Measurements from ENCODE around the gene UTF1.

UTF1 gene

GRCh38 chr10:133182791-133183645 lies 47.0 kb upstream of the UTF1 start:
- Histone ChIP-seq H3F3A (ENCODE audit: control insufficient read depth, insufficient read depth) (no peaks in the 10 kb centered on the region; the same call in 1 of the 2 replicates), H3K4me2 (ENCODE audit: low read length) (no peak overlapping the region), H3K27ac (ENCODE audit: low read depth, low read length) (no peak overlapping the region), H3K9me2 (replicated peaks; ENCODE audit: control insufficient read depth, low read length) (no peaks in the 10 kb centered on the region), H3K79me2 (ENCODE audit: control insufficient read depth, low read length) (no peaks in the 10 kb centered on the region), H3K4me1 (ENCODE audit: control insufficient read depth, low read length) (no peaks in the 10 kb centered on the region), H3K27me3 (ENCODE audit: control insufficient read depth, low read length) (no peaks in the 10 kb centered on the region), H3K36me3 (ENCODE audit: control insufficient read depth, low read length) (no peaks in the 10 kb centered on the region), H3K9me3 (ENCODE audit: control insufficient read depth, insufficient read depth, low read length) (peaks cover 54% of the 10 kb centered on the region; the same call in 1 of the 2 replicates), H3K4me3 (ENCODE audit: low read length) (no peak overlapping the region), H4K20me1 (ENCODE audit: control insufficient read depth, insufficient read depth, low read depth, low read length) (no peaks in the 10 kb centered on the region)
- TF ChIP-seq EZH2phosphoT487 (IDR thresholded peaks at IDR 0.05; ENCODE audit: borderline replicate concordance, low read length), result no peak
- TF ChIP-seq CTCF (IDR thresholded peaks at IDR 0.05; ENCODE audit: low read depth, low read length, poor library complexity, severe bottlenecking), result no peak

DNA sequence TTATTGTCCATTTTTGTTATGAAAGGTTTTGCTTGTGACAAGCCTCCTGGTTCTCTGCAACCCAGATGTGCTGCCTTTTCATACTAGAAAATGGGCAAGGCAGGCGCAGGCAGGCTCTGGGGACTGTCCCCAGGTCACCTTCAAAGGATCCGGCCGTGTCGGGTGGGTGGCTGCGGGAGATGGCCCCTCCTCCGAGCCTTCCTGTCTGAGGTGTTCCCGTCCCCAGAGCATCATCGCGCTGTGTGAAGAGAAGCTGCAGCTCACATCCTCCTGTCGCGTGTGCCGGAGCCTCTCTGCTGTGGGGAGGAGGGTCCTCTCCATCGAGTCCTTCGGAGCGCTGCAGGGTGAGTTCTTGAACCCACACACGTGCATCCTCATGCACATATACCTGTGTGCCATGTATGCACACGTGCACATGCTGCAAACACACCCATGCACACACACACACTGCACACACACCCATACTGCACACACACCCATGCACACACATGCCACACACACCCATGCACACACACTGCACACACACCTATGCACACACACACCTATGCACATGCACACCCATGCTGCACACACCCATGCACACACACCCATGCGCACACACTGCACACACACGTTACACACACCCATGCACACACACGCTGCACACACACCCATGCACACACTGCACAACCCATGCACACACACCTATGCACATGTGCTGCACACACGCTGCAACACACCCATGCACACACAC lies 46.2 kb upstream of the UTF1 start:
- H3K79me2 ChIP-seq (ENCODE audit: control insufficient read depth, low read length), result no peaks in the 10 kb centered on the region
- no peak overlapping the region for H3K4me3 ChIP-seq (ENCODE audit: low read length)
- H3K9me2 ChIP-seq (replicated peaks; ENCODE audit: control insufficient read depth, low read length), result no peaks in the 10 kb centered on the region
- H3K4me2 ChIP-seq (ENCODE audit: low read length), result no peak overlapping the region
- no peaks in the 10 kb centered on the region for H3K27me3 ChIP-seq (ENCODE audit: control insufficient read depth, low read length)
- H3K9me3 ChIP-seq (ENCODE audit: control insufficient read depth, insufficient read depth, low read length), result peaks cover 49% of the 10 kb centered on the region; the same call in 1 of the 2 replicates
- no peaks in the 10 kb centered on the region for H4K20me1 ChIP-seq (ENCODE audit: control insufficient read depth, insufficient read depth, low read depth, low read length)
- H3K4me1 ChIP-seq (ENCODE audit: control insufficient read depth, low read length), result no peaks in the 10 kb centered on the region
- no peaks in the 10 kb centered on the region for H3K36me3 ChIP-seq (ENCODE audit: control insufficient read depth, low read length)
- no peak for TF ChIP-seq CTCF (IDR thresholded peaks at IDR 0.05; ENCODE audit: low read depth, low read length, poor library complexity, severe bottlenecking)
- H3F3A ChIP-seq (ENCODE audit: control insufficient read depth, insufficient read depth), result no peaks in the 10 kb centered on the region
- H3K27ac ChIP-seq (ENCODE audit: low read depth, low read length), result no peak overlapping the region

GRCh38 chr10:133184591-133185244 lies 45.3 kb upstream of the UTF1 start:
- Histone ChIP-seq H3K27me3 (ENCODE audit: control insufficient read depth, low read length) (no peaks in the 10 kb centered on the region), H3K79me2 (ENCODE audit: control insufficient read depth, low read length) (no peaks in the 10 kb centered on the region), H4K20me1 (ENCODE audit: control insufficient read depth, insufficient read depth, low read depth, low read length) (no peaks in the 10 kb centered on the region), H3K4me3 (ENCODE audit: low read length) (no peak overlapping the region), H3K9me2 (replicated peaks; ENCODE audit: control insufficient read depth, low read length) (no peaks in the 10 kb centered on the region), H3K27ac (ENCODE audit: low read depth, low read length) (no peak overlapping the region), H3K4me1 (ENCODE audit: control insufficient read depth, low read length) (no peaks in the 10 kb centered on the region), H3K9me3 (ENCODE audit: control insufficient read depth, insufficient read depth, low read length) (peaks cover 43% of the 10 kb centered on the region; the same call in 1 of the 2 replicates), H3F3A (ENCODE audit: control insufficient read depth, insufficient read depth) (no peaks in the 10 kb centered on the region), H3K36me3 (ENCODE audit: control insufficient read depth, low read length) (no peaks in the 10 kb centered on the region), H3K4me2 (ENCODE audit: low read length) (no peak overlapping the region)
- TF ChIP-seq EZH2phosphoT487 (IDR thresholded peaks at IDR 0.05; ENCODE audit: borderline replicate concordance, low read length) (no peak), CTCF (IDR thresholded peaks at IDR 0.05; ENCODE audit: low read depth, low read length, poor library complexity, severe bottlenecking) (no peak)

Measured in DOHH2 (cell line).